ENCODE data around the gene ABHD2.
A peak's percentile ranks its signal among the peaks of the same experiment; 100 is the strongest.
"Not testable (repeated sequence)": the region's sequence is repeated elsewhere in the genome, so short reads cannot be mapped to it uniquely, and the experiment has no call there.

ABHD2 gene

GRCh38 chr15:89085933-89086332 lies 2.3 kb upstream of the ABHD2 start:
- H3K4me1 Mint-ChIP-seq (ENCODE audit: low read depth): peaks cover 26% of the 10 kb centered on the region
- H3K4me3 Mint-ChIP-seq; intact Hi-C loops (cut with micrococcal nuclease); H3K27me3 Mint-ChIP-seq; H3K27ac Mint-ChIP-seq; H3K36me3 Mint-ChIP-seq (ENCODE audit: low read depth); H3K9me3 Mint-ChIP-seq: not testable (repeated sequence)

- H3K27me3 Mint-ChIP-seq; intact Hi-C loops (cut with micrococcal nuclease); H3K36me3 Mint-ChIP-seq (ENCODE audit: low read depth); H3K4me3 Mint-ChIP-seq; H3K27ac Mint-ChIP-seq; H3K9me3 Mint-ChIP-seq: not testable (repeated sequence)
- H3K4me1 Mint-ChIP-seq (ENCODE audit: low read depth): peaks cover 31% of the 10 kb centered on the region
These were observed 1.9 kb upstream of the ABHD2 start for GRCh38 chr15:89086390-89086789.

- Mint-ChIP-seq H3K9me3 (no peaks in the 10 kb centered on the region), H3K4me1 (ENCODE audit: low read depth) (peaks cover 40% of the 10 kb centered on the region), H3K27ac (no peak overlapping the region), H3K4me3 (no peak overlapping the region), H3K27me3 (no peaks in the 10 kb centered on the region), H3K36me3 (ENCODE audit: low read depth) (no peaks in the 10 kb centered on the region)
- intact Hi-C loops (cut with micrococcal nuclease): no loop called here
These were observed 961 bp upstream of the ABHD2 start for GRCh38 chr15:89087161-89087829.

GRCh38 chr15:89088605-89089315 lies 504 bp downstream of the ABHD2 start:
- no peaks in the 10 kb centered on the region for H3K9me3 Mint-ChIP-seq
- H3K27me3 Mint-ChIP-seq: no peaks in the 10 kb centered on the region
- intact Hi-C loops (cut with micrococcal nuclease): no loop called here
- no peak overlapping the region for H3K27ac Mint-ChIP-seq
- H3K4me3 Mint-ChIP-seq: no peak overlapping the region
- peaks cover 53% of the 10 kb centered on the region for H3K4me1 Mint-ChIP-seq (ENCODE audit: low read depth)
- H3K36me3 Mint-ChIP-seq (ENCODE audit: low read depth): peaks cover 5% of the 10 kb centered on the region

- intact Hi-C loops (cut with micrococcal nuclease): loop anchor here (2.0 kb wide), 1 partner anchor 43 kb away; no protein-coding TSS in a partner anchor
- Mint-ChIP-seq H3K9me3 (no peaks in the 10 kb centered on the region), H3K4me1 (ENCODE audit: low read depth) (peaks cover 61% of the 10 kb centered on the region), H3K36me3 (ENCODE audit: low read depth) (peaks cover 13% of the 10 kb centered on the region), H3K27me3 (no peaks in the 10 kb centered on the region), H3K4me3 (no peak overlapping the region), H3K27ac (no peak overlapping the region)
These were observed 1.3 kb downstream of the ABHD2 start for GRCh38 chr15:89089316-89090230.

- H3K36me3 Mint-ChIP-seq (ENCODE audit: low read depth): peaks cover 18% of the 10 kb centered on the region
- peak overlapping the region; percentile 71 for H3K4me3 Mint-ChIP-seq
- H3K9me3 Mint-ChIP-seq: no peaks in the 10 kb centered on the region
- no peaks in the 10 kb centered on the region for H3K27me3 Mint-ChIP-seq
- intact Hi-C loops (cut with micrococcal nuclease): loop anchor here (2.0 kb wide), 1 partner anchor 42 kb away; no protein-coding TSS in a partner anchor
- H3K4me1 Mint-ChIP-seq (ENCODE audit: low read depth): peaks cover 67% of the 10 kb centered on the region
- no peak overlapping the region for H3K27ac Mint-ChIP-seq
These were observed 2.8 kb downstream of the ABHD2 start for GRCh38 chr15:89090791-89091626.

- intact Hi-C loops (cut with micrococcal nuclease): loop anchor here (2.0 kb wide), 1 partner anchor 41 kb away; no protein-coding TSS in a partner anchor
- Mint-ChIP-seq H3K4me3 (peak overlapping the region; percentile 71), H3K9me3 (no peaks in the 10 kb centered on the region), H3K27ac (no peak overlapping the region), H3K36me3 (ENCODE audit: low read depth) (peaks cover 24% of the 10 kb centered on the region), H3K27me3 (no peaks in the 10 kb centered on the region), H3K4me1 (ENCODE audit: low read depth) (peaks cover 71% of the 10 kb centered on the region)
These were observed 3.5 kb downstream of the ABHD2 start for GRCh38 chr15:89091627-89092220.

- Mint-ChIP-seq H3K36me3 (ENCODE audit: low read depth) (peaks cover 34% of the 10 kb centered on the region), H3K9me3 (no peaks in the 10 kb centered on the region), H3K4me3 (no peak overlapping the region), H3K4me1 (ENCODE audit: low read depth) (peaks cover 81% of the 10 kb centered on the region), H3K27me3 (no peaks in the 10 kb centered on the region), H3K27ac (peak overlapping the region; percentile 98)
- intact Hi-C loops (cut with micrococcal nuclease): no loop called here
These were observed 5.3 kb downstream of the ABHD2 start for GRCh38 chr15:89093509-89093908.

- intact Hi-C loops (cut with micrococcal nuclease): loop anchor here (2.0 kb wide), 1 partner anchor 26 kb away; no protein-coding TSS in a partner anchor
- Mint-ChIP-seq H3K9me3 (no peaks in the 10 kb centered on the region), H3K4me3 (no peak overlapping the region), H3K4me1 (ENCODE audit: low read depth) (peaks cover 69% of the 10 kb centered on the region), H3K36me3 (ENCODE audit: low read depth) (peaks cover 34% of the 10 kb centered on the region), H3K27me3 (no peaks in the 10 kb centered on the region), H3K27ac (peak overlapping the region; percentile 98)
These were observed 6.8 kb downstream of the ABHD2 start for GRCh38 chr15:89095073-89095472.

- H3K4me3 Mint-ChIP-seq: no peak overlapping the region
- H3K36me3 Mint-ChIP-seq (ENCODE audit: low read depth): peaks cover 34% of the 10 kb centered on the region
- no peaks in the 10 kb centered on the region for H3K27me3 Mint-ChIP-seq
- H3K9me3 Mint-ChIP-seq: no peaks in the 10 kb centered on the region
- peak overlapping the region; percentile 98 for H3K27ac Mint-ChIP-seq
- peaks cover 64% of the 10 kb centered on the region for H3K4me1 Mint-ChIP-seq (ENCODE audit: low read depth)
- intact Hi-C loops (cut with micrococcal nuclease): loop anchor here (2.0 kb wide), 1 partner anchor 27 kb away; no protein-coding TSS in a partner anchor
These were observed 7.3 kb downstream of the ABHD2 start for GRCh38 chr15:89095556-89095955.

- intact Hi-C loops (cut with micrococcal nuclease): no loop called here
- Mint-ChIP-seq H3K9me3 (no peaks in the 10 kb centered on the region), H3K4me1 (ENCODE audit: low read depth) (peaks cover 53% of the 10 kb centered on the region), H3K27ac (peak overlapping the region; percentile 22), H3K27me3 (no peaks in the 10 kb centered on the region), H3K36me3 (ENCODE audit: low read depth) (peaks cover 34% of the 10 kb centered on the region), H3K4me3 (no peak overlapping the region)
These were observed 8.4 kb downstream of the ABHD2 start for GRCh38 chr15:89096664-89097063.

GRCh38 chr15:89097313-89097712 lies 9.1 kb downstream of the ABHD2 start:
- Mint-ChIP-seq H3K4me3 (no peak overlapping the region), H3K9me3 (no peaks in the 10 kb centered on the region), H3K4me1 (ENCODE audit: low read depth) (peaks cover 53% of the 10 kb centered on the region), H3K27me3 (no peaks in the 10 kb centered on the region), H3K36me3 (ENCODE audit: low read depth) (peaks cover 41% of the 10 kb centered on the region), H3K27ac (peak overlapping the region; percentile 22)
- intact Hi-C loops (cut with micrococcal nuclease): no loop called here

- peaks cover 50% of the 10 kb centered on the region for H3K4me1 Mint-ChIP-seq (ENCODE audit: low read depth)
These were observed 10.0 kb downstream of the ABHD2 start for GRCh38 chr15:89098281-89098680.

More at GRCh38 chr15:89098281-89098680, 10.0 kb downstream of the ABHD2 start:
- H3K4me3 Mint-ChIP-seq: no peak overlapping the region
- H3K36me3 Mint-ChIP-seq (ENCODE audit: low read depth): peaks cover 50% of the 10 kb centered on the region
- H3K27ac Mint-ChIP-seq: no peak overlapping the region
- H3K27me3 Mint-ChIP-seq: no peaks in the 10 kb centered on the region
- intact Hi-C loops (cut with micrococcal nuclease): no loop called here
- no peaks in the 10 kb centered on the region for H3K9me3 Mint-ChIP-seq
